Uterus (tissue), 4 donors: ENCODE data around the gene NHLH1. TPM values are rescaled to one million over a fixed set of nuclear protein-coding genes. Genes with fewer than 3 reads are reported as not detected.

Experiments used
- DNase-seq, 2 donors: peaks; one replicate each; pipeline ENCODE4 v3.0.0-alpha.2; 2019 to 2020
- H3K27ac ChIP-seq, 2 donors: fragments of 200-600 bp; sonication (generic); 1 replicate in 1 of 2; 2 replicates in 1 of 2; pipeline ENCODE4 v1.5.1; 2016 to 2018
- H3K27me3 ChIP-seq, 2 donors: fragments of 200-600 bp; sonication (generic); one replicate each; pipeline ENCODE4 v1.5.1; 2018 to 2019; ENCODE audit warnings: control low read depth in 1 of 2
- H3K36me3 ChIP-seq, 2 donors: fragments of 200-600 bp; sonication (generic); one replicate each; pipeline ENCODE4 v1.5.1; 2019; ENCODE audit warnings: control low read depth in 1 of 2
- H3K4me1 ChIP-seq, 2 donors: fragments of 200-600 bp; sonication (generic); one replicate each; pipeline ENCODE4 v1.5.1; 2018 to 2019; ENCODE audit warnings: control low read depth in 1 of 2
- H3K4me3 ChIP-seq, 2 donors: fragments of 200-600 bp; sonication (generic); 1 replicate in 1 of 2; 2 replicates in 1 of 2; pipeline ENCODE4 v1.5.1; 2018 to 2019; ENCODE audit warnings: mild to moderate bottlenecking in 1 of 2
- H3K9me3 ChIP-seq, 2 donors: fragments of 200-600 bp; sonication (generic); one replicate each; pipeline ENCODE4 v1.5.1; 2019; ENCODE audit warnings: control low read depth in 1 of 2
- POLR2A ChIP-seq, 2 donors: fragments of 450-650 bp; IDR thresholded peaks; one replicate each; pipeline ENCODE4 v1.6.1; 2016; ENCODE audit warnings: antibody characterized with exemption in 2 of 2, mild to moderate bottlenecking in 1 of 2, moderate library complexity in 1 of 2
- intact Hi-C: fragments of 100-400 bp; cut with DNase I; formaldehyde crosslinking; loops from one replicate; pipeline ENCODE4 v1.15.1; 2023; ENCODE audit warnings: low total_unique reads
- small RNA-seq: library from RNA; depleted of rRNA; stranded (forward); fragments of <200 nt; gene quantifications from one replicate; pipeline ENCODE3, GENCODE V24; 2016
- total RNA-seq, 4 donors: library from RNA; depleted of rRNA in 3 of 4; stranded (reverse); fragments of >200 nt in 3 of 4; gene quantifications; one replicate each; pipeline versions ENCODE4 v1.1.0 to v1.2.4, GENCODE V29; 2014 to 2023
- TF ChIP-seq, protein P1 (sequence below), 4 experiments: fragments of 200-600 bp in 2 of 4; fragments of 450-650 bp in 2 of 4; sonication (generic) in 2 of 4; IDR thresholded peaks; one replicate each; pipeline ENCODE4 v1.5.1; 2016 to 2019; ENCODE audit warnings: antibody characterized with exemption in 4 of 4, mild to moderate bottlenecking in 2 of 4, moderate library complexity in 1 of 4
- donor health status: DM: yes; HTN: yes; CAD: no.

NHLH1 gene
- total RNA-seq, 4 donors from 2014 or later, result not detected

DNA sequence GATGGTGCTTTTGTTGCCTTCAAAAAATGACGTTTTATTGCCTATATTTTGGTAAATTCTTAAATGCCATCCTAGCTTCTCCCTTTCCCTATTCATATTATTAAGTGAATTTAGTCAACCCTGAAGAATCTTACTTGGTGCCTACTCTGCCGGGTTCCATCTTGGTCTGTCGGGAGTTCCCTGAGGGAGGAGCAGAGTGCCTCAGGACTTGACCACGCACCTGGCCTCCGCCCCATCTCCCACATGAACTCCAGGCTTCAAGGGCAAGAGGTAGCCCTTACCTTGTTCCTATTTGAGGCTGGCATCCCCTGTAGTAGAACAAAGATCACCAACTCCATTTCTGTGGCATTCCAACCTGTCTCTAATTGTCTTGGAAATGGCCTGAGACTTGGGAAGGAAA lies 55.0 kb downstream of the NHLH1 start:
- no peaks in the 10 kb centered on the region for H3K36me3 ChIP-seq
- no peaks in the 10 kb centered on the region for H3K27me3 ChIP-seq
- H3K9me3 ChIP-seq, result no peaks in the 10 kb centered on the region
- H3K27ac ChIP-seq, result no peak overlapping the region
- intact Hi-C loops, result no loop called here
- H3K4me3 ChIP-seq, result no peak overlapping the region
- TF ChIP-seq POLR2A (IDR thresholded peaks at IDR 0.05), result no peak
- TF ChIP-seq, protein P1, sequence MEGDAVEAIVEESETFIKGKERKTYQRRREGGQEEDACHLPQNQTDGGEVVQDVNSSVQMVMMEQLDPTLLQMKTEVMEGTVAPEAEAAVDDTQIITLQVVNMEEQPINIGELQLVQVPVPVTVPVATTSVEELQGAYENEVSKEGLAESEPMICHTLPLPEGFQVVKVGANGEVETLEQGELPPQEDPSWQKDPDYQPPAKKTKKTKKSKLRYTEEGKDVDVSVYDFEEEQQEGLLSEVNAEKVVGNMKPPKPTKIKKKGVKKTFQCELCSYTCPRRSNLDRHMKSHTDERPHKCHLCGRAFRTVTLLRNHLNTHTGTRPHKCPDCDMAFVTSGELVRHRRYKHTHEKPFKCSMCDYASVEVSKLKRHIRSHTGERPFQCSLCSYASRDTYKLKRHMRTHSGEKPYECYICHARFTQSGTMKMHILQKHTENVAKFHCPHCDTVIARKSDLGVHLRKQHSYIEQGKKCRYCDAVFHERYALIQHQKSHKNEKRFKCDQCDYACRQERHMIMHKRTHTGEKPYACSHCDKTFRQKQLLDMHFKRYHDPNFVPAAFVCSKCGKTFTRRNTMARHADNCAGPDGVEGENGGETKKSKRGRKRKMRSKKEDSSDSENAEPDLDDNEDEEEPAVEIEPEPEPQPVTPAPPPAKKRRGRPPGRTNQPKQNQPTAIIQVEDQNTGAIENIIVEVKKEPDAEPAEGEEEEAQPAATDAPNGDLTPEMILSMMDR (IDR thresholded peaks at IDR 0.05), result no peak
- DNase-seq, result no peak
- no peaks in the 10 kb centered on the region for H3K4me1 ChIP-seq

Small RNA genes lying within 50 kb of the gene (small RNA-seq; reads per million reads assigned to genes)
- gene RF00019, result not detected
- not detected for gene RNU4-42P

Other genes starting within 250 kb of the NHLH1 start
- gene ATP1A4, start 215.5 kb upstream of the NHLH1 start, total RNA-seq, result 1 to 10 TPM in 1 of 4 donors, not detected in 3; 1.5 TPM
- under 1 TPM in 3 of 4 donors, not detected in 1; 0.26 to 0.48 (median 0.34) TPM for gene CASQ1, start 176.5 kb upstream of the NHLH1 start, total RNA-seq
- gene PEA15, start 161.7 kb upstream of the NHLH1 start, total RNA-seq, result 100 to 1,000 TPM in 1 of 4 donors, 10 to 100 TPM in 3; 52.1 to 147 (median 81.7) TPM
- gene DCAF8, start 104.5 kb upstream of the NHLH1 start, total RNA-seq, result 100 to 1,000 TPM in 2 of 4 donors, 10 to 100 TPM in 2; 36.8 to 167 (median 94.8) TPM
- gene PEX19, start 81.9 kb upstream of the NHLH1 start, total RNA-seq, result 10 to 100 TPM; 45.1 to 77.5 (median 59.8) TPM
- 100 to 1,000 TPM in 2 of 4 donors, 10 to 100 TPM in 2; 71.2 to 211 (median 130) TPM for gene COPA, start 23.8 kb upstream of the NHLH1 start, total RNA-seq
- gene NCSTN, start 23.7 kb upstream of the NHLH1 start, total RNA-seq, result 10 to 100 TPM; 18.2 to 69.1 (median 56.4) TPM
- 10 to 100 TPM in 1 of 4 donors, 1 to 10 TPM in 2, under 1 TPM in 1; 0.26 to 14.1 (median 4.7) TPM for gene VANGL2, start 33.5 kb downstream of the NHLH1 start, total RNA-seq
- gene SLAMF6, start 156.2 kb downstream of the NHLH1 start, total RNA-seq, result 1 to 10 TPM in 1 of 4 donors, under 1 TPM in 3; under 0.01 to 3.8 (median 0.65) TPM
- 1 to 10 TPM; 1.8 to 4.1 (median 3.1) TPM for gene CD84, start 212.4 kb downstream of the NHLH1 start, total RNA-seq